K562 (cell line): ENCODE results near the gene AHR.

Source experiments
- MYC ChIP-seq, 2 experiments: fragments of 250-450 bp in 1 of 2; sonication (Bioruptor Pico) in 1 of 2; IDR thresholded peaks; 2 replicates each; pipeline versions ENCODE4 v1.5.1 to v1.6.1; 2012 to 2021; ENCODE audit warnings: low read depth in 2 of 2, borderline replicate concordance in 1 of 2, improper control_type of control experiment in 1 of 2, low read length in 1 of 2, mild to moderate bottlenecking in 1 of 2, moderate library complexity in 1 of 2
- SP1 ChIP-seq: sonication (generic); formaldehyde crosslinking; IDR thresholded peaks from 2 replicates; pipeline ENCODE4 v1.8.1; 2022; ENCODE audit warnings: mild to moderate bottlenecking, missing genetic modification reagents
- ZNF311 ChIP-seq: fragments of 250-450 bp; sonication (Bioruptor Pico); IDR thresholded peaks from 2 replicates; pipeline ENCODE4 v1.4.0; 2020; ENCODE audit warnings: mild to moderate bottlenecking, moderate library complexity
- ZNF324 ChIP-seq: fragments of 250-450 bp; sonication (Bioruptor Pico); IDR thresholded peaks from 2 replicates; pipeline ENCODE4 v1.4.0; 2020; ENCODE audit warnings: mild to moderate bottlenecking
- ZNF561 ChIP-seq: fragments of 450-650 bp; formaldehyde crosslinking; conservative IDR thresholded peaks from 2 replicates; pipeline ENCODE4 v1.4.0; 2020; ENCODE audit warnings: mild to moderate bottlenecking, moderate library complexity
- TF ChIP-seq, protein P1 (sequence below): fragments of 250-450 bp; sonication (Bioruptor Pico); IDR thresholded peaks from 2 replicates; pipeline ENCODE4 v1.8.0; 2022; ENCODE audit warnings: moderate library complexity, mild to moderate bottlenecking, inconsistent platforms
- TF ChIP-seq, protein P2 (sequence below), 3 experiments: IDR thresholded peaks in 2 of 3; conservative IDR thresholded peaks in 1 of 3; 2 replicates each; pipeline ENCODE4 v1.5.1; 2011 to 2012; ENCODE audit warnings: low read length in 3 of 3, mild to moderate bottlenecking in 3 of 3, control low read depth in 2 of 3, improper control_type of control experiment in 1 of 3, inconsistent platforms in 1 of 3, low read depth in 1 of 3, mixed read lengths in 1 of 3, moderate library complexity in 1 of 3; ENCODE audit not compliant: insufficient read depth in 2 of 3

DNA sequence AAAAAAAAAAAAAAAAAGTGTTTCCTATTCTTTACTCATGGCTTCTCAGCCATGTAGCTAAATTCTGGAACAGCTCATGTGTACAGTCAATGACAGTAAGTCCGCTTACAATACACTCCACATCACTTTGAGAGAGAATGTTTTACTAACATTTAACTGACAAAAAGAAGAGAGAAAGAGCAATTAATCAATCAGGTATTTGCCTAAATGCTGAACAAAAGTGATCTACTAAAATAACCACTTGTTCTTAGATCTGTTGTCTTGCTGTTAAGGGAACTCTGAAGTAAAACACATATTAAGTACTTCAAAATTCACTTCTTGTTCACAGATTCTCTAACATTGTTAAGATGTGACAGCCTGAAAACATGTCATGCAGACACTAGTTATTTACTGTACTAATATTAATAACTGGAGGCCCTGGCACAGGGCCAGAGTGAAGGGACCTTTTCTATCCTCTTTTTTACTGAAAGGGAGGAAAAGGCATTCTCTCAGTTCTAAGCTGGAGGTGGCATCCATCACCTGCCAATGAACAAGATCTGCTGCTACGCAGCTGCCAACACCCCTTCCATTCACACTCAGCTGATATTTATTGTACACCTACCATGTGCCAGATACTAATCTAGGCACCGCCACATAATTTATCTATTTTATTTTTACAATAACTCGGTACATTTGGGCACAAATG, 72.6 kb downstream of the AHR start:
- TF ChIP-seq, protein P1, sequence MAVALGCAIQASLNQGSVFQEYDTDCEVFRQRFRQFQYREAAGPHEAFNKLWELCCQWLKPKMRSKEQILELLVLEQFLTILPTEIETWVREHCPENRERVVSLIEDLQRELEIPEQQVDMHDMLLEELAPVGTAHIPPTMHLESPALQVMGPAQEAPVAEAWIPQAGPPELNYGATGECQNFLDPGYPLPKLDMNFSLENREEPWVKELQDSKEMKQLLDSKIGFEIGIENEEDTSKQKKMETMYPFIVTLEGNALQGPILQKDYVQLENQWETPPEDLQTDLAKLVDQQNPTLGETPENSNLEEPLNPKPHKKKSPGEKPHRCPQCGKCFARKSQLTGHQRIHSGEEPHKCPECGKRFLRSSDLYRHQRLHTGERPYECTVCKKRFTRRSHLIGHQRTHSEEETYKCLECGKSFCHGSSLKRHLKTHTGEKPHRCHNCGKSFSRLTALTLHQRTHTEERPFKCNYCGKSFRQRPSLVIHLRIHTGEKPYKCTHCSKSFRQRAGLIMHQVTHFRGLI (CRISPR knock-in tag): no peak
- TF ChIP-seq, protein P2, sequence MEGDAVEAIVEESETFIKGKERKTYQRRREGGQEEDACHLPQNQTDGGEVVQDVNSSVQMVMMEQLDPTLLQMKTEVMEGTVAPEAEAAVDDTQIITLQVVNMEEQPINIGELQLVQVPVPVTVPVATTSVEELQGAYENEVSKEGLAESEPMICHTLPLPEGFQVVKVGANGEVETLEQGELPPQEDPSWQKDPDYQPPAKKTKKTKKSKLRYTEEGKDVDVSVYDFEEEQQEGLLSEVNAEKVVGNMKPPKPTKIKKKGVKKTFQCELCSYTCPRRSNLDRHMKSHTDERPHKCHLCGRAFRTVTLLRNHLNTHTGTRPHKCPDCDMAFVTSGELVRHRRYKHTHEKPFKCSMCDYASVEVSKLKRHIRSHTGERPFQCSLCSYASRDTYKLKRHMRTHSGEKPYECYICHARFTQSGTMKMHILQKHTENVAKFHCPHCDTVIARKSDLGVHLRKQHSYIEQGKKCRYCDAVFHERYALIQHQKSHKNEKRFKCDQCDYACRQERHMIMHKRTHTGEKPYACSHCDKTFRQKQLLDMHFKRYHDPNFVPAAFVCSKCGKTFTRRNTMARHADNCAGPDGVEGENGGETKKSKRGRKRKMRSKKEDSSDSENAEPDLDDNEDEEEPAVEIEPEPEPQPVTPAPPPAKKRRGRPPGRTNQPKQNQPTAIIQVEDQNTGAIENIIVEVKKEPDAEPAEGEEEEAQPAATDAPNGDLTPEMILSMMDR (IDR thresholded peaks at IDR 0.05 in 2 of 3, conservative IDR thresholded peaks at IDR 0.05 in 1 of 3; ENCODE audit: insufficient read depth in 2 of 3, low read depth in 1 of 3, low read length in 3 of 3): no peak
- TF ChIP-seq ZNF561 (CRISPR knock-in tag): no peak
- TF ChIP-seq ZNF324 (CRISPR knock-in tag): no peak
- TF ChIP-seq MYC (IDR thresholded peaks at IDR 0.05; ENCODE audit: low read depth, low read length): no peak
- no peak for TF ChIP-seq MYC (CRISPR knock-in tag; IDR thresholded peaks at IDR 0.05; ENCODE audit: borderline replicate concordance, low read depth)
- no peak for TF ChIP-seq ZNF311
- no peak for TF ChIP-seq SP1 (CRISPR knock-in tag)
